NCI-H1694 (cell line): ENCODE measurements around the gene OR8B3.

Source experiments
- DNase-seq: peaks from one replicate; lab custom pipeline; 2025; lab: John Stamatoyannopoulos, UW

OR8B3 gene

GRCh38 chr11:124359566-124359965 is 39.3 kb downstream of the OR8B3 start:
- DNase-seq, result no peak

- DNase-seq, result no peak
Observed at GRCh38 chr11:124346311-124346955, 52.4 kb downstream of the OR8B3 start.
